GDM1 (cell line): ENCODE data around the gene ADGRG3.

Experiments used
- DNase-seq: peaks from one replicate; lab custom pipeline; 2025; lab: John Stamatoyannopoulos, UW

The ADGRG3 gene

GRCh38 chr16:57630931-57631845 lies 36.9 kb upstream of the ADGRG3 start:
- no peak for DNase-seq

- DNase-seq: no peak
Measured at GRCh38 chr16:57632568-57632967, 35.5 kb upstream of the ADGRG3 start.

- DNase-seq: no peak
Measured at GRCh38 chr16:57633383-57634064, 34.6 kb upstream of the ADGRG3 start.

- DNase-seq: no peak
Measured at GRCh38 chr16:57634171-57634570, 33.9 kb upstream of the ADGRG3 start.

GRCh38 chr16:57635266-57636097 lies 32.6 kb upstream of the ADGRG3 start:
- no peak for DNase-seq

GRCh38 chr16:57636184-57636583 lies 31.9 kb upstream of the ADGRG3 start:
- DNase-seq: no peak

GRCh38 chr16:57637020-57637419 lies 31.1 kb upstream of the ADGRG3 start:
- DNase-seq: no peak

GRCh38 chr16:57637424-57637823 lies 30.7 kb upstream of the ADGRG3 start:
- no peak for DNase-seq

GRCh38 chr16:57637965-57638364 lies 30.1 kb upstream of the ADGRG3 start:
- DNase-seq: no peak

GRCh38 chr16:57638381-57638780 lies 29.7 kb upstream of the ADGRG3 start:
- no peak for DNase-seq

GRCh38 chr16:57639172-57639887 lies 28.8 kb upstream of the ADGRG3 start:
- no peak for DNase-seq

- no peak for DNase-seq
Measured at GRCh38 chr16:57640185-57640584, 27.9 kb upstream of the ADGRG3 start.

- DNase-seq: no peak
Measured at GRCh38 chr16:57640612-57641011, 27.5 kb upstream of the ADGRG3 start.

GRCh38 chr16:57642160-57643135 lies 25.7 kb upstream of the ADGRG3 start:
- DNase-seq: no peak

GRCh38 chr16:57643147-57643874 lies 24.8 kb upstream of the ADGRG3 start:
- DNase-seq: no peak

- no peak for DNase-seq
Measured at GRCh38 chr16:57643910-57644309, 24.2 kb upstream of the ADGRG3 start.

- no peak for DNase-seq
Measured at GRCh38 chr16:57644383-57645014, 23.6 kb upstream of the ADGRG3 start.

GRCh38 chr16:57645169-57645568 lies 22.9 kb upstream of the ADGRG3 start:
- no peak for DNase-seq

GRCh38 chr16:57645691-57646387 lies 22.3 kb upstream of the ADGRG3 start:
- DNase-seq: no peak
